ENCODE data around the gene PKN1. TPM values are rescaled to one million over a fixed set of nuclear protein-coding genes. Genes with fewer than 3 reads are reported as not detected.

PKN1 gene
- polyA plus RNA-seq, 3 donors: 35.8 to 99.0 (median 66.4) TPM

- no peak within 1 kb of the TSS for H3K27ac ChIP-seq (ENCODE audit: low read depth, low read length)
- WGBS, 3 donors: 10 to 15% (median 12%) methylated on average over 30 to 33 of the region's 33 CpGs
Measured at GRCh38 chr19:14475251-14476073, 42.4 kb downstream of the PKN1 start, which contains the start of gene PTGER1. TSS of gene PTGER1 (minus strand) at chr19:14475354. CDS start at chr19:14474320, 1,034 bp downstream.

GRCh38 chr19:14476327-14476672, 43.2 kb downstream of the PKN1 start:
- no peak overlapping the region for H3K27ac ChIP-seq (ENCODE audit: low read depth, low read length)
- 77 to 90% (median 80%) methylated on average over 7 of the region's 7 CpGs for WGBS, 3 donors

- H3K27ac ChIP-seq (ENCODE audit: low read depth, low read length): no peak overlapping the region
Measured at GRCh38 chr19:14476673-14477401, 43.7 kb downstream of the PKN1 start.

GRCh38 chr19:14477418-14478112, 44.5 kb downstream of the PKN1 start:
- 61 to 81% (median 66%) methylated on average over 10 of the region's 10 CpGs for WGBS, 3 donors
- H3K27ac ChIP-seq (ENCODE audit: low read depth, low read length): no peak overlapping the region

More at GRCh38 chr19:14476673-14477401, 43.7 kb downstream of the PKN1 start:
- 43 to 69% (median 45%) methylated on average over 26 of the region's 26 CpGs for WGBS, 3 donors

- 71 to 78% (median 73%) methylated on average over 17 to 24 of the region's 24 CpGs for WGBS, 3 donors
- no peak overlapping the region for H3K27ac ChIP-seq (ENCODE audit: low read depth, low read length)
Measured at GRCh38 chr19:14478113-14478545, 45.0 kb downstream of the PKN1 start.

- 73 to 95% (median 79%) methylated on average over 14 of the region's 14 CpGs for WGBS, 3 donors
Measured at GRCh38 chr19:14479309-14479974, 46.3 kb downstream of the PKN1 start.

GRCh38 chr19:14479975-14480699, 47.0 kb downstream of the PKN1 start:
- WGBS, 3 donors: 56 to 77% (median 57%) methylated on average over 39 to 43 of the region's 43 CpGs
- no peak overlapping the region for H3K27ac ChIP-seq (ENCODE audit: low read depth, low read length)

More at GRCh38 chr19:14479309-14479974, 46.3 kb downstream of the PKN1 start:
- H3K27ac ChIP-seq (ENCODE audit: low read depth, low read length): no peak overlapping the region

GRCh38 chr19:14480700-14481079, 47.6 kb downstream of the PKN1 start:
- 80 to 89% (median 86%) methylated on average over 5 of the region's 5 CpGs for WGBS, 3 donors
- H3K27ac ChIP-seq (ENCODE audit: low read depth, low read length): no peak overlapping the region

- H3K27ac ChIP-seq (ENCODE audit: low read depth, low read length): no peak overlapping the region
- WGBS, 3 donors: 92 to 94% (median 93%) methylated on average over 18 of the region's 18 CpGs
Measured at GRCh38 chr19:14482172-14482941, 49.3 kb downstream of the PKN1 start.

GRCh38 chr19:14487370-14488125, 54.4 kb downstream of the PKN1 start:
- H3K27ac ChIP-seq (ENCODE audit: low read depth, low read length): no peak overlapping the region
- WGBS, 3 donors: 92 to 97% (median 93%) methylated on average over 16 of the region's 16 CpGs

- 84 to 87% (median 87%) methylated on average over 5 of the region's 5 CpGs for WGBS, 3 donors
- H3K27ac ChIP-seq (ENCODE audit: low read depth, low read length): no peak overlapping the region
Measured at GRCh38 chr19:14492756-14493337, 59.7 kb downstream of the PKN1 start.

GRCh38 chr19:14494411-14494810, 61.3 kb downstream of the PKN1 start:
- 81 to 87% (median 85%) methylated on average over 4 of the region's 4 CpGs for WGBS, 3 donors
- H3K27ac ChIP-seq (ENCODE audit: low read depth, low read length): no peak overlapping the region

- H3K27ac ChIP-seq (ENCODE audit: low read depth, low read length): no peak overlapping the region
- WGBS, 3 donors: 21 to 32% (median 21%) methylated on average over 13 to 14 of the region's 14 CpGs
Measured at GRCh38 chr19:14494910-14495671, 62.0 kb downstream of the PKN1 start.

GRCh38 chr19:14495672-14496028, 62.5 kb downstream of the PKN1 start:
- WGBS, 3 donors: 0 to 2% (median 1%) methylated on average over 15 to 28 of the region's 28 CpGs
- H3K27ac ChIP-seq (ENCODE audit: low read depth, low read length): no peak overlapping the region

GRCh38 chr19:14496029-14496833, 63.1 kb downstream of the PKN1 start, which contains the start of gene GIPC1:
TSS of gene GIPC1 (minus strand) at chr19:14496127. CDS start at chr19:14482976, 13,151 bp downstream.
- H3K27ac ChIP-seq (ENCODE audit: low read depth, low read length): no peak within 1 kb of the TSS
- 3 to 5% (median 4%) methylated on average over 48 to 65 of the region's 71 CpGs for WGBS, 3 donors
